DND-41 (cell line): ENCODE results near the gene PTPN1.

ENCODE experiments used
- ATAC-seq: fragments of 200-7000 bp; cut with Tn5 transposase; 3 replicates; pipeline ENCODE4 v1.9.1; 2021; ENCODE audit warnings: low read depth; ENCODE audit not compliant: insufficient read depth
- DNase-seq: peaks from one replicate; pipeline ENCODE4 v3.0.0-alpha.2; 2020
- H2AFZ ChIP-seq: 2 replicates; pipeline ENCODE4 v1.6.0; 2012; ENCODE audit warnings: low read depth, low read length
- H3K27ac ChIP-seq: 2 replicates; pipeline ENCODE4 v1.5.1; 2012; ENCODE audit warnings: low read length, inconsistent platforms
- H3K27me3 ChIP-seq: fragments of 200-600 bp; sonication (generic); 2 replicates; pipeline ENCODE4 v1.6.0; 2012; ENCODE audit warnings: low read length, mild to moderate bottlenecking, inconsistent platforms; ENCODE audit not compliant: insufficient read depth, poor library complexity
- H3K36me3 ChIP-seq: 2 replicates; pipeline ENCODE4 v1.5.1; 2012; ENCODE audit warnings: low read length, inconsistent platforms; ENCODE audit not compliant: insufficient read depth
- H3K4me1 ChIP-seq: 2 replicates; pipeline ENCODE4 v1.5.1; 2012; ENCODE audit warnings: mild to moderate bottlenecking, low read length; ENCODE audit not compliant: insufficient read depth
- H3K4me2 ChIP-seq: 2 replicates; pipeline ENCODE4 v1.6.0; 2012; ENCODE audit warnings: mild to moderate bottlenecking, moderate library complexity, low read length, inconsistent platforms; ENCODE audit not compliant: insufficient read depth
- H3K4me3 ChIP-seq, 2 experiments: fragments of 200-600 bp in 1 of 2; shearing (Covaris generic) in 1 of 2; 2 replicates each; pipeline ENCODE4 v1.5.1; 2012 to 2016; ENCODE audit warnings: inconsistent platforms in 2 of 2, low read length in 2 of 2, mild to moderate bottlenecking in 2 of 2, low read depth in 1 of 2, moderate library complexity in 1 of 2
- H3K79me2 ChIP-seq: 2 replicates; pipeline ENCODE4 v1.6.0; 2012; ENCODE audit warnings: low read length, inconsistent platforms; ENCODE audit not compliant: insufficient read depth
- H3K9ac ChIP-seq: 2 replicates; pipeline ENCODE4 v1.6.0; 2012; ENCODE audit warnings: low read depth, mild to moderate bottlenecking, inconsistent platforms, low read length, moderate library complexity
- H3K9me3 ChIP-seq: 2 replicates; pipeline ENCODE4 v1.5.1; 2012; ENCODE audit warnings: low read length, moderate library complexity, mild to moderate bottlenecking, inconsistent platforms; ENCODE audit not compliant: insufficient read depth, severe bottlenecking
- H4K20me1 ChIP-seq: 2 replicates; pipeline ENCODE4 v1.6.0; 2012; ENCODE audit warnings: low read length; ENCODE audit not compliant: insufficient read depth
- EZH2 ChIP-seq: IDR thresholded peaks from 3 replicates; pipeline ENCODE4 v1.6.1; 2012; ENCODE audit warnings: borderline replicate concordance, low read depth, mild to moderate bottlenecking, moderate library complexity, low read length, inconsistent platforms; ENCODE audit not compliant: severe bottlenecking
- TF ChIP-seq, protein P1 (sequence below): IDR thresholded peaks from 2 replicates; pipeline ENCODE4 v1.5.1; 2012; ENCODE audit warnings: borderline replicate concordance, low read length, moderate library complexity, mild to moderate bottlenecking; ENCODE audit not compliant: poor library complexity, severe bottlenecking; ENCODE audit errors: extremely low read depth

The PTPN1 gene

DNA sequence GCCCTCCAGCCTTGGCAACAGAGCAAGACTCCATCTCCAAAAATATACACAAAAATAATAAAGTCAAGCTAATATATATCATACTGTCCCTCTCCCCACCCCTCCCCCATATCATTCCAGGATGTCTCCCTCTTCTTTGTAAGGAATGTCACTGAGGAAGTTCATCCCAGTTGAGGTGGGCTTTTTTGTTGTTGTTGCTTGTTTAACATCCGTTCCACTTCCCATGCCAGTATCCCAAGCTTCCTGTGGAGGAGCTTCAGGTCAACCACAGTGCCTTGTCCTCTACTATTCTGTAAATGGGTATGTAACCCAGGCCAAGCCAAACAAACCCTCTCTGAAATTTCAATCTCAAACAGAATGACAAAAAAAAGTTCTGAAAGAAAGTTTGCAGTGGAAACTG, 19.0 kb upstream of the PTPN1 start:
- DNase-seq (no peak), ATAC-seq (no peak)
- H3K79me2 ChIP-seq = no peaks in the 10 kb centered on the region
- H2AFZ ChIP-seq = no peak overlapping the region
- no peak overlapping the region for H3K27ac ChIP-seq
- H3K36me3 ChIP-seq = no peaks in the 10 kb centered on the region
- no peak overlapping the region for H3K9ac ChIP-seq
- H3K9me3 ChIP-seq = no peaks in the 10 kb centered on the region
- H4K20me1 ChIP-seq = no peaks in the 10 kb centered on the region
- TF ChIP-seq, protein P1, sequence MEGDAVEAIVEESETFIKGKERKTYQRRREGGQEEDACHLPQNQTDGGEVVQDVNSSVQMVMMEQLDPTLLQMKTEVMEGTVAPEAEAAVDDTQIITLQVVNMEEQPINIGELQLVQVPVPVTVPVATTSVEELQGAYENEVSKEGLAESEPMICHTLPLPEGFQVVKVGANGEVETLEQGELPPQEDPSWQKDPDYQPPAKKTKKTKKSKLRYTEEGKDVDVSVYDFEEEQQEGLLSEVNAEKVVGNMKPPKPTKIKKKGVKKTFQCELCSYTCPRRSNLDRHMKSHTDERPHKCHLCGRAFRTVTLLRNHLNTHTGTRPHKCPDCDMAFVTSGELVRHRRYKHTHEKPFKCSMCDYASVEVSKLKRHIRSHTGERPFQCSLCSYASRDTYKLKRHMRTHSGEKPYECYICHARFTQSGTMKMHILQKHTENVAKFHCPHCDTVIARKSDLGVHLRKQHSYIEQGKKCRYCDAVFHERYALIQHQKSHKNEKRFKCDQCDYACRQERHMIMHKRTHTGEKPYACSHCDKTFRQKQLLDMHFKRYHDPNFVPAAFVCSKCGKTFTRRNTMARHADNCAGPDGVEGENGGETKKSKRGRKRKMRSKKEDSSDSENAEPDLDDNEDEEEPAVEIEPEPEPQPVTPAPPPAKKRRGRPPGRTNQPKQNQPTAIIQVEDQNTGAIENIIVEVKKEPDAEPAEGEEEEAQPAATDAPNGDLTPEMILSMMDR = no peak
- no peak for TF ChIP-seq EZH2
- H3K4me1 ChIP-seq = no peaks in the 10 kb centered on the region
- H3K4me2 ChIP-seq = no peak overlapping the region
- H3K4me3 ChIP-seq = no peak overlapping the region
- peaks cover 18% of the 10 kb centered on the region for H3K27me3 ChIP-seq

DNA sequence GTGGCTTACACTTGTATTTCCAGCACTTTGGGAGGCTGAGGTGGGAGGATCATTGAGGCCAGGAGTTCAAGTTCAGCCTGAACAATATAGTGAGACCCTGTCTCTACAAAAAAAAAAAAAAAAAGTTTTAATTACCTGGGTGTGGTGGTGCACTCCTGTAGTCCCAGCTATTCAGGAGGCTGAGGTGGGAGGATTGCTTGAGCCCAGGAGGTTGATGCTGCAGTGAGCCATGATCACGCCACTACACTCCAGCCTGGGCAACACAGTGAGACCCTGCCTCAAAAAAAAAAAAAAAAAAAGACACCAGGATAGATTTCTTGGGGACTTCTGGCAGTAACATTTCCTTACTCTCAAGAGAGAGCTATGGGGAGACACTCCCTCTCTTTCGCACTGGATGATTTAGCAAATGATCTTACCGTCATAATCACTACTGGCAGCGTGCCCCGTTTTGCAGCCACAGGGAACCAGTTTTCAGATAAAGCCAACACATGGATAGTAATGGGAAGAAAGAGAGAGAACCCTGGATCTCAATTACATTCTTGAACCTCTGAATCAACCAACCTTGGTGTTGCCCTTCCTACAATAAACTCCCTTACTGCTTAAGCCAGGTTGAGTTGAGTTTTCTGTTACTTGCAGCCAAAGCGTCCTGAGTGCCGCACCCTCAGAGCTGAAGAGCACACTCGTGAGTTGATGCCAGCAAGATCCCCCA, 18.1 kb upstream of the PTPN1 start:
- H3K4me1 ChIP-seq = no peaks in the 10 kb centered on the region
- H3K9ac ChIP-seq = no peak overlapping the region
- no peaks in the 10 kb centered on the region for H4K20me1 ChIP-seq
- TF ChIP-seq, protein P1 = no peak
- no peak for TF ChIP-seq EZH2
- no peaks in the 10 kb centered on the region for H3K36me3 ChIP-seq
- H3K4me2 ChIP-seq = no peak overlapping the region
- H3K27me3 ChIP-seq = peaks cover 18% of the 10 kb centered on the region
- DNase-seq = no peak
- no peak overlapping the region for H2AFZ ChIP-seq
- no peaks in the 10 kb centered on the region for H3K79me2 ChIP-seq
- no peak overlapping the region for H3K4me3 ChIP-seq
- H3K9me3 ChIP-seq = no peaks in the 10 kb centered on the region
- ATAC-seq = no peak
- H3K27ac ChIP-seq = no peak overlapping the region

DNA sequence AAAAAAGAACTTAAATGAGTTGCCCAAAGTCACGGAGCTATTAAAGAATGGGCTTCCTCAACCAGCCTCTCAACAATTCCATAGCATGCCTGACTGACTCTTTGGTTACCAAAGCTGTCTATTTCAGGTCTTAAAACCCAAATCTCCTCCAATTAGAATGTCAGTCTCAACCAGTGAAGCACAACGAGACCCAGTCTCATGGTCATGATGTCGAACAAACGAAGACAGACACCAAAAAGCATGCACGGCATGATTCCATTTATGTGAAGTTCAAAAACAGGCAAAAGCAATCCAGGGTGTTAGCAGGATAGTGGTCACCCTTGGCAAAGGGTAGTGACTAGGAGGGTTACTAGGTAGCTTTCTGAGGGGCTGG, 16.3 kb upstream of the PTPN1 start:
- H4K20me1 ChIP-seq = no peaks in the 10 kb centered on the region
- ATAC-seq (no peak), DNase-seq (no peak)
- H3K79me2 ChIP-seq = no peaks in the 10 kb centered on the region
- no peaks in the 10 kb centered on the region for H3K4me1 ChIP-seq
- no peak overlapping the region for H3K27ac ChIP-seq
- no peaks in the 10 kb centered on the region for H3K9me3 ChIP-seq
- TF ChIP-seq, protein P1 = no peak
- no peak for TF ChIP-seq EZH2
- H2AFZ ChIP-seq = no peak overlapping the region
- H3K9ac ChIP-seq = no peak overlapping the region
- H3K27me3 ChIP-seq = peaks cover 18% of the 10 kb centered on the region
- H3K4me3 ChIP-seq = no peak overlapping the region
- H3K4me2 ChIP-seq = no peak overlapping the region
- no peaks in the 10 kb centered on the region for H3K36me3 ChIP-seq

DNA sequence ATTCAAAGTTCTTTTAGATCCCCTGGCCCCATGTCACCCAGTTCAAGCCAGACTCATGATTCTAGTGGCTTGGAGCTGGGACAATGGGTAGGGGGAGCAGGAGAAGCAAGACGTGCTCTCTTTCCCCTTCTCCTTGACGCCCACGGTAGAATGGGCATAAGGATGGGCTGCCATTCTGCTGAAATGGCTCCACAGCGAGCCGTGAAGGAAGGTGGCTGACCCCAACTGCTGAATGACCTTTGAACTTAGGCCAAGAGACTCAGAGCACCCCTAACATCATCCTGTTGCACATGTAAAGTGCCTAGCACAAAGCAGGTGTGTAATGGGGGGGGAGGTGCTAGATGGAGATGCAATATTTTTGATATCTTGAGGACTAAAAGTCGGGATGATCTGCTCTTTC, 15.8 kb upstream of the PTPN1 start:
- no peaks in the 10 kb centered on the region for H3K4me1 ChIP-seq
- H3K4me2 ChIP-seq = no peak overlapping the region
- H3K79me2 ChIP-seq = no peaks in the 10 kb centered on the region
- no peak overlapping the region for H2AFZ ChIP-seq
- no peak for DNase-seq
- TF ChIP-seq, protein P1 = no peak
- TF ChIP-seq EZH2 = no peak
- no peak overlapping the region for H3K4me3 ChIP-seq
- H3K36me3 ChIP-seq = no peaks in the 10 kb centered on the region
- H4K20me1 ChIP-seq = no peaks in the 10 kb centered on the region
- H3K27me3 ChIP-seq = peaks cover 18% of the 10 kb centered on the region
- H3K27ac ChIP-seq = no peak overlapping the region
- no peaks in the 10 kb centered on the region for H3K9me3 ChIP-seq
- ATAC-seq = no peak
- H3K9ac ChIP-seq = no peak overlapping the region
